ENCODE measurements around the gene RHBDD2. TPM values are rescaled to one million over a fixed set of nuclear protein-coding genes. Genes with fewer than 3 reads are reported as not detected.
"Not testable (repeated sequence)": the region's sequence is repeated elsewhere in the genome, so short reads cannot be mapped to it uniquely, and the experiment has no call there.

The RHBDD2 gene
- 17.5 TPM for total RNA-seq (2013)
- polyA plus RNA-seq (10 to 100 TPM; 34.1 to 54.6 (median 53.1) TPM), polyA minus RNA-seq (11.8 and 16.8 TPM in 2 replicates), total RNA-seq (6.6 to 29.0 (median 16.1) reads per million in 11 experiments)

GRCh38 chr7:75878769-75879611 is at the start of gene RHBDD2:
RHBDD2 (plus strand) TSS chr7:75879034; CDS start chr7:75879083, 49 bp downstream.
- H4K20me1 ChIP-seq (ENCODE audit: insufficient read depth, low read length) = no peaks in the 10 kb centered on the region
- peaks cover 28 to 33% of the 10 kb centered on the region in 2 donors for H3K36me3 ChIP-seq (replicated peaks in 1 of 2; ENCODE audit: control insufficient read depth in 1 of 2, insufficient read depth in 2 of 2, low read length in 2 of 2)
- H3K4me2 ChIP-seq (replicated peaks; ENCODE audit: extremely low read depth, low read length, poor library complexity, severe bottlenecking) = peak within 1 kb of the TSS; percentile 99
- peak within 1 kb of the TSS; percentile 89 to 97 for H3K4me3 Mint-ChIP-seq
- H3K27me3 ChIP-seq (ENCODE audit: control insufficient read depth in 2 of 2, insufficient read depth in 2 of 2, low read length in 2 of 2) = no peaks in the 10 kb centered on the region
- peak; percentile 91 to 94 (median 93) for DNase-seq
- H3K9ac ChIP-seq (ENCODE audit: insufficient read depth, low read length, poor library complexity, severe bottlenecking) = peak within 1 kb of the TSS; percentile 83
- H3K79me2 ChIP-seq (ENCODE audit: insufficient read depth, low read length) = peaks cover 16% of the 10 kb centered on the region
- H3K9me3 Mint-ChIP-seq = peaks cover 0 to 7% (median 2%) of the 10 kb centered on the region in 7 donors
- no peak for TF ChIP-seq CTCF (IDR thresholded peaks at IDR 0.05)
- peaks cover 0 to 4% (median 3%) of the 10 kb centered on the region in 3 donors for H3K27me3 Mint-ChIP-seq (ENCODE audit: low read depth in 3 of 3)
- peak within 1 kb of the TSS in 1 of 2 donors; percentile 83 for H3K27ac ChIP-seq (ENCODE audit: low read depth in 1 of 2, low read length in 2 of 2)
- H2AFZ ChIP-seq (ENCODE audit: insufficient read depth, low read depth, low read length, poor library complexity, severe bottlenecking) = peak within 1 kb of the TSS; percentile 96
- peak within 1 kb of the TSS; percentile 79 to 97 (median 91) for H3K27ac Mint-ChIP-seq
- peaks cover 47 to 54% of the 10 kb centered on the region in 2 donors for H3K4me1 ChIP-seq (ENCODE audit: control insufficient read depth in 1 of 2, insufficient read depth in 2 of 2, low read length in 2 of 2)
- under 1% methylated on average over 53 of the region's 65 CpGs for WGBS (ENCODE audit: insufficient coverage)
- H3K4me3 ChIP-seq (replicated peaks in 1 of 3; ENCODE audit: low read depth in 2 of 3, low read length in 3 of 3) = peak within 1 kb of the TSS; percentile 90 to 95 (median 94)
- intact Hi-C loops (cut with micrococcal nuclease) = loop anchor here (5.0 kb wide), 2 partner anchors 33 to 128 kb away; no protein-coding TSS in a partner anchor
- H3K4me1 Mint-ChIP-seq = peaks cover 49% of the 10 kb centered on the region
- H3K9me3 ChIP-seq (replicated peaks in 1 of 2; ENCODE audit: control insufficient read depth in 1 of 2, insufficient read depth in 1 of 2, low read length in 2 of 2) = no peaks in the 10 kb centered on the region
- peaks cover 20 to 33% of the 10 kb centered on the region in 2 donors for H3K36me3 Mint-ChIP-seq

DNA sequence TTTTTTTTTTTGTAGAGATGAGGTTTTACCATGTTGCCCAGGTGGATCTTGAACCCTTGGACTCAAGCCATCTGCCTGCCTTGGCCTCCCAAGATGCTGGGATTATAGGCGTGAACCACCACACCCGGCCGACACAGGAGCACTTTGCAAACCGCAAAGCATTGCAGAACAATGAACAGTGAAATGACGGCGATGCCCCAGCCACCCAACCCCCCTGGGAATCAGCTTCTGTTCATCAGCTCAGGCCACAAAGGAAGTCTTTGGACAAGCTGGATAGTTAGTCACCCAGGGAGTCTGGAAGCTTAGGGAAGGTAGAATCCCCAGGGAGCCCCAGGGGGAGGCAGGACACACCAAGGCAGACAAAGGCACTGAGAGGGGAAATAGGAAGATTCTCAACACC is 49.2 kb upstream of the RHBDD2 start:
- H3K36me3 Mint-ChIP-seq; H3K4me1 Mint-ChIP-seq; intact Hi-C loops (cut with micrococcal nuclease); H3K9me3 Mint-ChIP-seq; H3K27me3 ChIP-seq (ENCODE audit: control insufficient read depth in 2 of 2, insufficient read depth in 2 of 2, low read length in 2 of 2); H4K20me1 ChIP-seq (ENCODE audit: insufficient read depth, low read length); H3K79me2 ChIP-seq (ENCODE audit: insufficient read depth, low read length); H3K4me3 ChIP-seq (replicated peaks in 1 of 3; ENCODE audit: low read depth in 2 of 3, low read length in 3 of 3); H3K27ac ChIP-seq (ENCODE audit: low read depth in 1 of 2, low read length in 2 of 2); H3K9ac ChIP-seq (ENCODE audit: insufficient read depth, low read length, poor library complexity, severe bottlenecking); H3K4me1 ChIP-seq (ENCODE audit: control insufficient read depth in 1 of 2, insufficient read depth in 2 of 2, low read length in 2 of 2); H2AFZ ChIP-seq (ENCODE audit: insufficient read depth, low read depth, low read length, poor library complexity, severe bottlenecking); H3K4me2 ChIP-seq (replicated peaks; ENCODE audit: extremely low read depth, low read length, poor library complexity, severe bottlenecking); H3K9me3 ChIP-seq (replicated peaks in 1 of 2; ENCODE audit: control insufficient read depth in 1 of 2, insufficient read depth in 1 of 2, low read length in 2 of 2); DNase-seq; H3K36me3 ChIP-seq (replicated peaks in 1 of 2; ENCODE audit: control insufficient read depth in 1 of 2, insufficient read depth in 2 of 2, low read length in 2 of 2); H3K27ac Mint-ChIP-seq: not testable (repeated sequence)
- peak overlapping the region in 1 of 2 donors; percentile 30 for H3K4me3 Mint-ChIP-seq
- H3K27me3 Mint-ChIP-seq (ENCODE audit: low read depth in 3 of 3) = peaks cover 17 to 26% (median 25%) of the 10 kb centered on the region in 3 donors
- WGBS (ENCODE audit: insufficient coverage) = 71% methylated on average over 1 of the region's 6 CpGs
